IMR-90 (cell line): ENCODE data around the gene SCNN1B. TPM values are rescaled to one million over a fixed set of nuclear protein-coding genes. Genes with fewer than 3 reads are reported as not detected.

ENCODE experiments used
- ATAC-seq: fragments of 200-7000 bp; cut with Tn5 transposase; 2 replicates; pipeline ENCODE4 v1.9.1; 2020; ENCODE audit warnings: low read depth, mild to moderate bottlenecking, moderate library complexity
- BruUV-seq: library from RNA; stranded (reverse); fragments of 400-500 nt; replicated peaks from 2 replicates; lab custom pipeline; 2021; lab: Mats Ljungman, UMichigan
- CTCF ChIA-PET: fragments of 300-600 bp; formaldehyde crosslinking; extraction: SDS; loops from one replicate; lab custom pipeline; 2021; ENCODE audit warnings: antibody characterized with exemption; lab: Yijun Ruan, JAX
- POLR2A ChIA-PET: fragments of 300-600 bp; sonication (Branson Sonifier 250); formaldehyde crosslinking; loops from one replicate; lab custom pipeline; 2022; ENCODE audit warnings: antibody characterized with exemption; ENCODE audit not compliant: unreplicated experiment; lab: Charles Lee
- DNase-seq: peaks from one replicate; pipeline ENCODE4 v3.0.0; 2013
- H2AFZ ChIP-seq: replicated peaks from 2 replicates; pipeline ENCODE3; 2013; ENCODE audit warnings: low read length, mild to moderate bottlenecking; ENCODE audit not compliant: poor library complexity
- H2AK5ac ChIP-seq: 2 replicates; pipeline ENCODE4 v1.6.1; 2013; ENCODE audit warnings: low read depth, low read length, inconsistent platforms
- H2AK9ac ChIP-seq: replicated peaks from 2 replicates; pipeline ENCODE3; 2013; ENCODE audit warnings: mild to moderate bottlenecking, low read depth, low read length, moderate library complexity; ENCODE audit not compliant: poor library complexity
- H2BK120ac ChIP-seq: 2 replicates; pipeline ENCODE4 v1.6.1; 2013; ENCODE audit warnings: low read depth, low read length, inconsistent platforms
- H2BK15ac ChIP-seq: 3 replicates; pipeline ENCODE4 v1.6.1; 2013; ENCODE audit warnings: low read depth, low read length, inconsistent platforms
- H2BK20ac ChIP-seq: 2 replicates; pipeline ENCODE4 v1.6.1; 2013; ENCODE audit warnings: low read depth, mild to moderate bottlenecking, inconsistent platforms, low read length, moderate library complexity
- H2BK5ac ChIP-seq: 2 replicates; pipeline ENCODE4 v1.6.1; 2013; ENCODE audit warnings: mild to moderate bottlenecking, low read depth, low read length, inconsistent platforms; ENCODE audit not compliant: poor library complexity, severe bottlenecking
- H3K14ac ChIP-seq: replicated peaks from 2 replicates; pipeline ENCODE4 v1.6.1; 2013; ENCODE audit warnings: low read depth, low read length, inconsistent platforms
- H3K18ac ChIP-seq: 2 replicates; pipeline ENCODE4 v1.6.1; 2013; ENCODE audit warnings: low read depth, low read length, control low read depth
- H3K23ac ChIP-seq: 2 replicates; pipeline ENCODE4 v1.6.1; 2013; ENCODE audit warnings: low read depth, low read length, inconsistent platforms
- H3K27ac ChIP-seq: 2 replicates; pipeline ENCODE4 v1.5.1; 2013; ENCODE audit warnings: mild to moderate bottlenecking, control low read depth, low read length; ENCODE audit not compliant: insufficient read depth
- H3K27me3 ChIP-seq: 2 replicates; pipeline ENCODE4 v1.6.1; 2013; ENCODE audit warnings: low read length; ENCODE audit not compliant: control insufficient read depth, insufficient read depth
- H3K36me3 ChIP-seq: 2 replicates; pipeline ENCODE4 v1.6.1; 2013; ENCODE audit warnings: low read length, mixed read lengths; ENCODE audit not compliant: control insufficient read depth, insufficient read depth
- H3K4ac ChIP-seq: 2 replicates; pipeline ENCODE4 v1.6.1; 2013; ENCODE audit warnings: low read depth, low read length, inconsistent platforms
- H3K4me1 ChIP-seq: 2 replicates; pipeline ENCODE4 v1.6.1; 2013; ENCODE audit warnings: low read length, mixed read lengths; ENCODE audit not compliant: control insufficient read depth, insufficient read depth
- H3K4me2 ChIP-seq: 2 replicates; pipeline ENCODE4 v1.6.1; 2013; ENCODE audit warnings: low read depth, mild to moderate bottlenecking, control low read depth, low read length, moderate library complexity
- H3K4me3 ChIP-seq: 2 replicates; pipeline ENCODE4 v1.5.1; 2013; ENCODE audit warnings: low read depth, mild to moderate bottlenecking, control low read depth, low read length, moderate library complexity; ENCODE audit not compliant: insufficient read depth
- H3K56ac ChIP-seq: 2 replicates; pipeline ENCODE4 v1.6.1; 2013; ENCODE audit warnings: low read length, inconsistent platforms; ENCODE audit not compliant: insufficient read depth; ENCODE audit errors: extremely low read depth
- H3K79me1 ChIP-seq, 2 experiments: 2 replicates each; pipeline ENCODE4 v1.6.1; 2013; ENCODE audit warnings: low read length in 2 of 2, inconsistent platforms in 1 of 2, low read depth in 1 of 2
- H3K9ac ChIP-seq: 2 replicates; pipeline ENCODE4 v1.6.1; 2013; ENCODE audit warnings: low read depth, low read length, control low read depth
- H3K9me1 ChIP-seq: 2 replicates; pipeline ENCODE4 v1.6.1; 2013; ENCODE audit warnings: low read length, inconsistent platforms; ENCODE audit not compliant: insufficient read depth
- H3K9me3 ChIP-seq: 2 replicates; pipeline ENCODE4 v1.6.1; 2013; ENCODE audit warnings: low read length; ENCODE audit not compliant: control insufficient read depth, insufficient read depth
- H4K20me1 ChIP-seq: 2 replicates; pipeline ENCODE4 v1.6.1; 2013; ENCODE audit warnings: low read length, inconsistent platforms; ENCODE audit not compliant: insufficient read depth
- H4K5ac ChIP-seq: 2 replicates; pipeline ENCODE4 v1.6.1; 2013; ENCODE audit warnings: mild to moderate bottlenecking, low read depth, low read length, control low read depth
- H4K8ac ChIP-seq, 2 experiments: 2 replicates each; pipeline ENCODE4 v1.6.1; 2013; ENCODE audit warnings: low read depth in 2 of 2, low read length in 2 of 2, control low read depth in 1 of 2, inconsistent platforms in 1 of 2
- H4K91ac ChIP-seq: 2 replicates; pipeline ENCODE4 v1.6.1; 2013; ENCODE audit warnings: low read depth, low read length, inconsistent platforms; ENCODE audit not compliant: insufficient read depth
- BHLHE40 ChIP-seq: fragments of 150-350 bp; IDR thresholded peaks from 2 replicates; pipeline ENCODE4 v1.6.1; 2016; ENCODE audit warnings: mild to moderate bottlenecking, low read depth, low read length
- RCOR1 ChIP-seq: IDR thresholded peaks from 2 replicates; pipeline ENCODE4 v1.6.1; 2012; ENCODE audit warnings: mild to moderate bottlenecking, low read length, improper control_type of control experiment; ENCODE audit not compliant: insufficient replicate concordance
- WGBS, 2 experiments: methylation state at CpG; one replicate each; pipeline versions ENCODE4 v1.1.5 to v1.1.7; 2013; ENCODE audit warnings: missing lambda C conversion rate in 2 of 2; ENCODE audit not compliant: insufficient read length in 1 of 2; ENCODE audit errors: extremely low coverage in 2 of 2; 5-methylcytosine and 5-hydroxymethylcytosine counted together
- dilution Hi-C: fragments of 300-500 bp; cut with HindIII; formaldehyde crosslinking; loops from one replicate; pipeline ENCODE4 v1.14.3; 2018; ENCODE audit warnings: low sequenced_read_pairs; ENCODE audit not compliant: unreplicated experiment
- in situ Hi-C: fragments of 300-500 bp; cut with MboI; formaldehyde crosslinking; loops from 3 replicates; pipeline ENCODE4 v1.14.3; 2019; ENCODE audit warnings: low sequenced_read_pairs, inconsistent platforms, mixed read lengths
- intact Hi-C: fragments of 100-400 bp; cut with micrococcal nuclease; formaldehyde crosslinking; loops from 2 replicates; pipeline ENCODE4 v1.10.0; 2022
- polyA plus RNA-seq, 3 experiments: library from polyadenylated mRNA; depleted of rRNA; stranded (reverse); fragments of >200 nt; gene quantifications; 2 replicates each; pipeline ENCODE4 v1.2.3, GENCODE V29; 2012; ENCODE audit warnings: low replicate concordance in 1 of 3
- total RNA-seq: library from RNA; depleted of rRNA; stranded (reverse); fragments of >200 nt; gene quantifications from 2 replicates; pipeline ENCODE4 v1.2.3, GENCODE V29; 2012
- TF ChIP-seq, protein P1 (sequence below): fragments of 150-350 bp; IDR thresholded peaks from 2 replicates; pipeline ENCODE4 v1.6.1; 2016; ENCODE audit warnings: low read depth, mild to moderate bottlenecking, low read length, moderate library complexity, borderline replicate concordance

Gene SCNN1B
- total and polyA plus RNA-seq, 2 of the 4 experiments (the other 2 are of a cell fraction): not detected

DNA sequence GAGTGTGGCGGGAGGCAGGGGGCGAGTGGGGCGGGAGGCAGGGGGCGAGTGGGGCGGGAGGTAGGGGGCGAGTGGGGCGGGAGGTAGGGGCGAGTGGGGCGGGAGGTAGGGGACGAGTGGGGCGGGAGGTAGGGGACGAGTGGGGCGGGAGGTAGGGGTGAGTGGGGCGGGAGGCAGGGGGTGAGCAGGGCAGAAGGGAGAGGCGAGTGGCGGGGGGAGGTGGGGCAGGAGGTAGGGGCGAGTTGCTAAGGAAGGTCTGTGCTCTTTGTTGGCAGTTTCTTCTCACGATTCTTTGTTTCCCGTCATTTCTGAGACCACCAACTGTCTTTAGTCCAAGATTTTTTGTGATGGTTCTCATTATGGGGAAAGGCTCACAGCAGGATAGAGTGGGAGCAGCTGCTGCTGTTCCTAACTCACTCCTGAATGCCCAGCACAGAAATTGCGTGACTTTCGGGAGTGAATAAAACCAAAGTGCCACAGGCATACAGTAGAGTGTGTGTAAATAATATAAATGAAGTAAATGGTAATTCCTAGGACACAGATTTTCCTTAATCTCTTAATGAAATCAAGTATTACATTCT lies 106.2 kb downstream of the SCNN1B start:
- no peak overlapping the region for H3K14ac ChIP-seq
- H4K8ac ChIP-seq: no peak overlapping the region
- H3K36me3 ChIP-seq: peaks cover 56% of the 10 kb centered on the region
- no peak overlapping the region for H3K9ac ChIP-seq
- no peak overlapping the region for H2AFZ ChIP-seq
- POLR2A ChIA-PET: no interaction called here
- dilution Hi-C loops (no loop called here), in situ Hi-C loops (no loop called here), intact Hi-C loops (no loop called here)
- H2AK5ac ChIP-seq: no peak overlapping the region
- H2AK9ac ChIP-seq: no peak overlapping the region
- WGBS, 2 experiments: no CpG with 5 or more reads among the region's 21 CpGs
- BruUV-seq: no TSS peak
- no peak overlapping the region for H2BK120ac ChIP-seq
- ATAC-seq (no peak), DNase-seq (no peak)
- H3K9me3 ChIP-seq: no peaks in the 10 kb centered on the region
- H3K79me1 ChIP-seq: 0 out of 4 replicates have a peak, but pooled peaks cover 0 to 3% of the 10 kb centered on the region in 2 experiments
- H3K4me1 ChIP-seq: peaks cover 16% of the 10 kb centered on the region
- no peak overlapping the region for H3K56ac ChIP-seq
- CTCF ChIA-PET: interaction anchor here (0.6 to 1.4 kb wide), 2 partner anchors 26 to 150 kb away, joined by 4 to 5 read pairs; no protein-coding TSS in a partner anchor
- H4K5ac ChIP-seq: peak overlapping the region; percentile 16; the same call in 1 of the 2 replicates
- no peak overlapping the region for H2BK15ac ChIP-seq
- H4K20me1 ChIP-seq: no peaks in the 10 kb centered on the region
- peaks cover 9% of the 10 kb centered on the region; the same call in 1 of the 2 replicates for H3K9me1 ChIP-seq
- no peak overlapping the region for H4K91ac ChIP-seq
- H3K27me3 ChIP-seq: no peaks in the 10 kb centered on the region
- H3K4ac ChIP-seq: no peak overlapping the region
- no peak overlapping the region; the same call in 1 of the 2 replicates for H3K27ac ChIP-seq
- peak overlapping the region; percentile 5 for H2BK5ac ChIP-seq
- no peak for TF ChIP-seq RCOR1
- TF ChIP-seq BHLHE40: no peak
- TF ChIP-seq, protein P1, sequence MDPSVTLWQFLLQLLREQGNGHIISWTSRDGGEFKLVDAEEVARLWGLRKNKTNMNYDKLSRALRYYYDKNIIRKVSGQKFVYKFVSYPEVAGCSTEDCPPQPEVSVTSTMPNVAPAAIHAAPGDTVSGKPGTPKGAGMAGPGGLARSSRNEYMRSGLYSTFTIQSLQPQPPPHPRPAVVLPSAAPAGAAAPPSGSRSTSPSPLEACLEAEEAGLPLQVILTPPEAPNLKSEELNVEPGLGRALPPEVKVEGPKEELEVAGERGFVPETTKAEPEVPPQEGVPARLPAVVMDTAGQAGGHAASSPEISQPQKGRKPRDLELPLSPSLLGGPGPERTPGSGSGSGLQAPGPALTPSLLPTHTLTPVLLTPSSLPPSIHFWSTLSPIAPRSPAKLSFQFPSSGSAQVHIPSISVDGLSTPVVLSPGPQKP: no peak
- no peak overlapping the region for H3K4me2 ChIP-seq
- H3K4me3 ChIP-seq: no peak overlapping the region
- H3K23ac ChIP-seq: no peak overlapping the region
- H2BK20ac ChIP-seq: no peak overlapping the region
- peak overlapping the region; percentile 80; the same call in 1 of the 2 replicates for H3K18ac ChIP-seq
